NB4 (cell line): ENCODE results near the gene SNRPD2.
"Not testable (repeated sequence)": the region's sequence is repeated elsewhere in the genome, so short reads cannot be mapped to it uniquely, and the experiment has no call there.

Experiments
- DNase-seq: peaks from one replicate; pipeline ENCODE4 v3.0.0; 2010; ENCODE audit warnings: low read depth
- H3K4me3 ChIP-seq: one replicate; pipeline ENCODE4 v1.5.1; 2011; ENCODE audit warnings: mild to moderate bottlenecking, low read depth, low read length, moderate library complexity
- MAX ChIP-seq: IDR thresholded peaks from 2 replicates; pipeline ENCODE4 v1.6.1; 2011; ENCODE audit warnings: low read depth, low read length
- MYC ChIP-seq: IDR thresholded peaks from 2 replicates; pipeline ENCODE4 v1.6.1; 2011; ENCODE audit warnings: low read depth, low read length
- POLR2A ChIP-seq: IDR thresholded peaks from 2 replicates; pipeline ENCODE4 v1.6.1; 2011; ENCODE audit warnings: mild to moderate bottlenecking; ENCODE audit not compliant: insufficient read length; ENCODE audit errors: extremely low read depth
- TF ChIP-seq, protein P1 (sequence below): IDR thresholded peaks from one replicate; pipeline ENCODE4 v1.5.1; 2012; ENCODE audit warnings: low read depth, low read length

The SNRPD2 gene

DNA sequence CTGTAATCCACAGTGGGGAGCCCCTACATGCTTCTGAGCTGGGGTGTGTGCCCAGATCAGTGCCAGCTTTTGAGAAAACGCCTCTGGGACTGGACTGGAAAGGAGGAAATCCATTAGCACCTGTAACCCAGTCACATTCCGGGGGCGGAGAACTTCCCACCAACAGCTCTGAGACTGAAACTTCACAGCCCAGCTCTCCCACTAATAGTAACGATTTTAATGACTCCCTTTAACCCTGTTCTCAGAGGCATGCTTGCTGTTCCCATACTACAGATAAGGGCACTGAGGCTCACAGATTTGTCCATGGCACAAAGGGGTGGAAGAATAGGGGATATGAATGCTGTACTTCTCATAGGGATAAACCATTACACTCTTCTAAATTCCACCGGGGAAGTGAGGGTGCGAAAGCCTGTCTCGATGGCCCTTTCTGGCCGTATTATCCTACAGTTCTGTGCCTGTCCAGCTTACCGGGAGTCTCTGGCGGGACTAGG, 38.1 kb upstream of the SNRPD2 start:
- no peak for DNase-seq
- peak overlapping the region; percentile 79 for H3K4me3 ChIP-seq
- TF ChIP-seq MAX (no peak), POLR2A (no peak), MYC (no peak)
- TF ChIP-seq, protein P1, sequence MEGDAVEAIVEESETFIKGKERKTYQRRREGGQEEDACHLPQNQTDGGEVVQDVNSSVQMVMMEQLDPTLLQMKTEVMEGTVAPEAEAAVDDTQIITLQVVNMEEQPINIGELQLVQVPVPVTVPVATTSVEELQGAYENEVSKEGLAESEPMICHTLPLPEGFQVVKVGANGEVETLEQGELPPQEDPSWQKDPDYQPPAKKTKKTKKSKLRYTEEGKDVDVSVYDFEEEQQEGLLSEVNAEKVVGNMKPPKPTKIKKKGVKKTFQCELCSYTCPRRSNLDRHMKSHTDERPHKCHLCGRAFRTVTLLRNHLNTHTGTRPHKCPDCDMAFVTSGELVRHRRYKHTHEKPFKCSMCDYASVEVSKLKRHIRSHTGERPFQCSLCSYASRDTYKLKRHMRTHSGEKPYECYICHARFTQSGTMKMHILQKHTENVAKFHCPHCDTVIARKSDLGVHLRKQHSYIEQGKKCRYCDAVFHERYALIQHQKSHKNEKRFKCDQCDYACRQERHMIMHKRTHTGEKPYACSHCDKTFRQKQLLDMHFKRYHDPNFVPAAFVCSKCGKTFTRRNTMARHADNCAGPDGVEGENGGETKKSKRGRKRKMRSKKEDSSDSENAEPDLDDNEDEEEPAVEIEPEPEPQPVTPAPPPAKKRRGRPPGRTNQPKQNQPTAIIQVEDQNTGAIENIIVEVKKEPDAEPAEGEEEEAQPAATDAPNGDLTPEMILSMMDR, result no peak

DNA sequence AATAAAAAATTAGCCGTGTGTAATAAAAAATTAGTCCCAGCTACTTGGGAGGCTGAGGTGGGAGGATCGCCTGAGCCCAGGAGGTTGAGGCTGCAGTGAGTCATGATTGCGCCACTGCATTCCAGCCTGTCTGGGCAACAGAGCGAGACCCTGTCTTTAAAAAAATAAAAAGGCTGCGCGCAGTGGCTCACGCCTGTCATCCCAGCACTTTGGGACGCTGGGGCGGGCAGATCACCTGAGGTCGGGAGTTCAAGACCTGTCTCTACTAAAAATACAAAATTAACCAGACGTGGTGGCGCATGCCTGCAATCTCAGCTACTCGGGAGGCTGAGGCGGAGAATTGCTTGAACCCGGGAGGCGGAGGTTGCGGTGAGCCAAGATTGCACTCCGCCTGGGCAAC, 36.9 kb upstream of the SNRPD2 start:
- not testable (repeated sequence) for DNase-seq, H3K4me3 ChIP-seq

GRCh38 chr19:45720065-45720464, 28.3 kb upstream of the SNRPD2 start:
- DNase-seq, H3K4me3 ChIP-seq: not testable (repeated sequence)

DNA sequence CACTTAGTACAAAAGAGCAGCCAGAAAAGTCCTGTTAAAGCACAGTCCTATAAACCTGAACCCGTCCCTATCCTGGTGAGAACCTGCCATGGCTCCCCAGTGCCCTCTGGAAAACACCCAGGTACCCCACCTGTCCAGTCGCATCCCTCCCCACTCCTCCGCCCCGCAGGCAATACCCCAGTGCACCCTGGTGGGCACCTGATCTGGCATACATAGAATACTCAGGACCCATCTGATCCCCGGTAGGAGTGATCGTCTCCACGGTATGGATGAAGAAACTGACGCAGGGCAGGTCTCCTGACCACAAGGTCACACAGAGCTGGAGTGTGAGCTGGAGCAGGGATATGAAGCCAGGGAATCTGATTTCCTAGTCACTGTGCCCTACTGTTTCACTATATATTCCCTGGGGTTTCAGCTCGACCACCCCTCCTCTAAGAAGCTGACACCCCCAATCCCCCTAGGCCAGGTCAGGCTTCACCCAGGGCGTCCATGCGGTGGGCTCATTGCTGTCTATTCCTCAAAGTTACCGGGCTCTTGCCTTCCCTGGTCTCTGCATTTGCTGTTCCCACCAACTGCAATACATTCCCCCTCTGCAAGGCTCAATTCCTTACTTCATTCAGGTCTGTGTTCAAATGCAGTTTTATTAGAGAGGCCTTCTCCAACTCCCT, 26.4 kb upstream of the SNRPD2 start:
- peak overlapping the region; percentile 58 for H3K4me3 ChIP-seq
- DNase-seq, result no peak
- TF ChIP-seq POLR2A, result no peak
- no peak for TF ChIP-seq MAX
- TF ChIP-seq, protein P1, result no peak
- no peak for TF ChIP-seq MYC

- TF ChIP-seq MYC (peak; percentile 48), MAX (peak; percentile 80), POLR2A (no peak)
- TF ChIP-seq, protein P1, result no peak
- DNase-seq, result peak; percentile 98
- H3K4me3 ChIP-seq, result peak overlapping the region; percentile 69
Observed at GRCh38 chr19:45717131-45717982, 25.6 kb upstream of the SNRPD2 start.

DNA sequence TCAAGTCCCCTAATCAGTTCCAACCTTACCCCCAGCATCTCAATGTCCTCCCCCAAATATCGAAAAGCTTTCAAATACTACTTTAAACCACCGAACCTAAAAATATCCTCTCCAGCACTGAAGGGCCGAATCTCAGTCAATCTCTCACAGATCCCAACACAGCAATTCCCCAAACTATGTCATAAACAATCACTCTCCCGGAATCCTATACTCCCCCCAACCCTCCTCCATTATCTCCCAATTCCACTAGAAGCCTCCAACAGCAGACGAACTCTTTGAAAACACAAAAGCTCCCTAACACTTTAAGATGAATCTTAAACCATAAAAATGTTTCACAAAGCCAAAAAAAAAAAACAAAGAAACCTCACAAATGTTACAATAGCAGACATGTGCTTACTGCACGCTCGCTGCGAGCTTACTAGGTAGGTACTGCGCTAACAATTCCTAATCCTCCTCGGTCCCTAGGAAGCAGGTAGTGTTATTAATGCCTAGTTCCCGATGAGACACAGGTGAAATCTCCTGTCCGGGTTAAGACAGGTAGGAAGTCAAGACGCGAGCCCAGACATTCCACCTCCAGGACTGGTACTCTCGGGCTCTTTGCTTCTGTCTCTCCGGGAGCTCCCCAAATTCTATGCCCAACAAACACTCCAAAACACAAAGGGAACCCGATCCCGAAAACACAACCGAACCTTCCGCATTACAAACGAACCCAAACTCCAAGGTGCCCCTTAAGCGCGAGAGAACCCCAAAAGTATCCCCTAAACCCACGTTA, 24.8 kb upstream of the SNRPD2 start:
- DNase-seq, result peak; percentile 9
- H3K4me3 ChIP-seq, result peak overlapping the region; percentile 69
- TF ChIP-seq MAX, result no peak
- 0 out of 2 replicates have a peak, but pooled peaks have one; percentile 8 for TF ChIP-seq MYC

GRCh38 chr19:45715139-45715538, 23.4 kb upstream of the SNRPD2 start:
- H3K4me3 ChIP-seq, result no peak overlapping the region
- no peak for DNase-seq
- TF ChIP-seq POLR2A (no peak), MAX (no peak), MYC (no peak)
- TF ChIP-seq, protein P1, result no peak
